Measurements from ENCODE around the gene MACROD2. TPM values are rescaled to one million over a fixed set of nuclear protein-coding genes. Genes with fewer than 3 reads are reported as not detected.

The MACROD2 gene
- total and polyA plus RNA-seq, 2 of the 4 experiments (the other 2 are of a cell fraction): not detected

DNA sequence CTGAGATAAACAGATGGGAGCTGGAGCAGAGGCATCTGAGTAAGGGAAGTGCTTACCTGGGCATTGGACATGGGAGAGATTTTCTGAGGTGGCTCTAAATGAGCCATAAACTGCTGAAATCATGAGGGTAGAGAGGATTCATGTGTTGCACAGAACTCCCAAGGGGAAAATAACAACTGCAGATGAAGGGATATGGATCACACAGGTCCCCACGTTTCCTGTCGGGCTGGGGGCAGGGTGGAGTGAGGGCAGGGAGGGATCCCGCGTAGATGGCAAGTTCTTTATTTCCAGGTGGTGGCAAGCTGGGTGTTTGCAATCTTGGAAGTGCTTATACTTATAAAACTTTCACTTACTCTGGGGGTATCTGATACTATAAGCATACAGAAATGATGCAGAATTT lies 764.7 kb downstream of the MACROD2 start:
- in situ Hi-C loops (cut with MboI; ENCODE audit: low sequenced_read_pairs): no loop called here
- ATAC-seq (ENCODE audit: low read depth): no peak
- TF ChIP-seq BHLHE40 (IDR thresholded peaks at IDR 0.05; ENCODE audit: low read depth, low read length) (no peak), USF2 (IDR thresholded peaks at IDR 0.05; ENCODE audit: low read depth, low read length) (no peak), FOS (IDR thresholded peaks at IDR 0.05; ENCODE audit: low read depth, low read length) (no peak), CTCF (conservative IDR thresholded peaks at IDR 0.05; ENCODE audit: low read depth, low read length) (no peak), RFX5 (IDR thresholded peaks at IDR 0.05; ENCODE audit: low read depth, low read length) (no peak), RCOR1 (IDR thresholded peaks at IDR 0.05; ENCODE audit: insufficient replicate concordance, low read length) (no peak), CHD1 (IDR thresholded peaks at IDR 0.05; ENCODE audit: low read depth, low read length) (no peak), MAZ (IDR thresholded peaks at IDR 0.05; ENCODE audit: borderline replicate concordance, low read depth, low read length) (no peak), CEBPB (IDR thresholded peaks at IDR 0.05; ENCODE audit: low read depth, low read length) (no peak), MAFK (IDR thresholded peaks at IDR 0.05; ENCODE audit: low read depth, low read length) (no peak), MXI1 (IDR thresholded peaks at IDR 0.05; ENCODE audit: borderline replicate concordance, low read depth, low read length) (no peak), POLR2A (IDR thresholded peaks at IDR 0.05; ENCODE audit: low read depth, low read length) (no peak), SMC3 (IDR thresholded peaks at IDR 0.05; ENCODE audit: low read depth, low read length) (no peak), RAD21 (IDR thresholded peaks at IDR 0.05; ENCODE audit: low read length) (no peak), NFE2L2 (IDR thresholded peaks at IDR 0.05; ENCODE audit: low read depth, low read length) (no peak)
- TF ChIP-seq, protein P1, sequence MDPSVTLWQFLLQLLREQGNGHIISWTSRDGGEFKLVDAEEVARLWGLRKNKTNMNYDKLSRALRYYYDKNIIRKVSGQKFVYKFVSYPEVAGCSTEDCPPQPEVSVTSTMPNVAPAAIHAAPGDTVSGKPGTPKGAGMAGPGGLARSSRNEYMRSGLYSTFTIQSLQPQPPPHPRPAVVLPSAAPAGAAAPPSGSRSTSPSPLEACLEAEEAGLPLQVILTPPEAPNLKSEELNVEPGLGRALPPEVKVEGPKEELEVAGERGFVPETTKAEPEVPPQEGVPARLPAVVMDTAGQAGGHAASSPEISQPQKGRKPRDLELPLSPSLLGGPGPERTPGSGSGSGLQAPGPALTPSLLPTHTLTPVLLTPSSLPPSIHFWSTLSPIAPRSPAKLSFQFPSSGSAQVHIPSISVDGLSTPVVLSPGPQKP (IDR thresholded peaks at IDR 0.05; ENCODE audit: borderline replicate concordance, low read depth, low read length): no peak

More for the DNA sequence above, 764.7 kb downstream of the MACROD2 start:
- Histone ChIP-seq H4K8ac (ENCODE audit: low read depth in 2 of 2, low read length in 2 of 2) (no peak overlapping the region), H3K9me3 (ENCODE audit: control insufficient read depth, insufficient read depth, low read length) (no peaks in the 10 kb centered on the region), H4K91ac (ENCODE audit: insufficient read depth, low read depth, low read length) (no peak overlapping the region), H2AK9ac (replicated peaks; ENCODE audit: low read depth, low read length, poor library complexity) (no peak overlapping the region), H2BK20ac (ENCODE audit: low read depth, low read length) (no peak overlapping the region), H3K14ac (replicated peaks; ENCODE audit: low read depth, low read length) (no peak overlapping the region), H3K4me3 (ENCODE audit: insufficient read depth, low read depth, low read length) (no peak overlapping the region), H3K9ac (ENCODE audit: low read depth, low read length) (no peak overlapping the region), H2BK15ac (ENCODE audit: low read depth, low read length) (no peak overlapping the region), H3K4me1 (ENCODE audit: control insufficient read depth, insufficient read depth, low read length) (no peaks in the 10 kb centered on the region), H4K20me1 (ENCODE audit: insufficient read depth, low read length) (no peaks in the 10 kb centered on the region), H3K18ac (ENCODE audit: low read depth, low read length) (no peak overlapping the region), H2BK120ac (ENCODE audit: low read depth, low read length) (no peak overlapping the region), H4K5ac (ENCODE audit: low read depth, low read length) (no peak overlapping the region), H3K4ac (ENCODE audit: low read depth, low read length) (no peak overlapping the region), H3K9me1 (ENCODE audit: insufficient read depth, low read length) (no peaks in the 10 kb centered on the region), H3K23ac (ENCODE audit: low read depth, low read length) (no peak overlapping the region), H3K36me3 (ENCODE audit: control insufficient read depth, insufficient read depth, low read length) (no peaks in the 10 kb centered on the region), H3K56ac (ENCODE audit: extremely low read depth, insufficient read depth, low read length) (no peak overlapping the region), H2BK5ac (ENCODE audit: low read depth, low read length, poor library complexity, severe bottlenecking) (no peak overlapping the region), H3K27me3 (ENCODE audit: control insufficient read depth, insufficient read depth, low read length) (no peaks in the 10 kb centered on the region), H2AK5ac (ENCODE audit: low read depth, low read length) (no peak overlapping the region), H3K79me1 (ENCODE audit: low read depth in 1 of 2, low read length in 2 of 2) (no peaks in the 10 kb centered on the region), H2AFZ (replicated peaks; ENCODE audit: low read length, poor library complexity) (no peak overlapping the region), H3K27ac (ENCODE audit: insufficient read depth, low read length) (no peak overlapping the region), H3K4me2 (ENCODE audit: low read depth, low read length) (no peak overlapping the region)
- no peak for DNase-seq
- BruUV-seq (replicated peaks): no TSS peak
- ChIA-PET CTCF (no interaction called here), POLR2A (ENCODE audit: unreplicated experiment) (no interaction called here)
- intact Hi-C loops (cut with micrococcal nuclease) (no loop called here), dilution Hi-C loops (cut with HindIII; ENCODE audit: low sequenced_read_pairs, unreplicated experiment) (no loop called here)
- no CpG with 5 or more reads among the region's 4 CpGs for WGBS, 2 experiments (ENCODE audit: extremely low coverage in 2 of 2, insufficient read length in 1 of 2)

Measured in IMR-90 (cell line).